H1 (cell line): ENCODE data around the gene NBPF9. TPM values are rescaled to one million over a fixed set of nuclear protein-coding genes. Genes with fewer than 3 reads are reported as not detected.
"Not testable (repeated sequence)": the region's sequence is repeated elsewhere in the genome, so short reads cannot be mapped to it uniquely, and the experiment has no call there.

Source experiments
- CTCF ChIA-PET: fragments of 300-600 bp; sonication (Branson Sonifier 250); formaldehyde crosslinking; loops from one replicate; lab custom pipeline; 2021; ENCODE audit not compliant: partially characterized antibody; lab: Charles Lee
- POLR2A ChIA-PET: fragments of 300-600 bp; sonication (Branson Sonifier 250); formaldehyde crosslinking; loops from one replicate; lab custom pipeline; 2021; ENCODE audit warnings: inconsistent platforms; ENCODE audit not compliant: partially characterized antibody; lab: Charles Lee
- DNase-seq, 2 experiments: peaks; one replicate each; pipeline versions ENCODE4 v3.0.0 to v3.0.0-alpha.2; 2010 to 2022; ENCODE audit warnings: low spot score in 2 of 2, low read depth in 1 of 2, mixed read lengths in 1 of 2
- FAIRE-seq: peaks from 2 replicates; lab custom pipeline; 2011; peaks lifted over from hg19 to GRCh38; lab: Jason Lieb, UNC
- H2AFZ ChIP-seq: 2 replicates; pipeline ENCODE4 v1.8.1; 2012; ENCODE audit warnings: low read length, inconsistent platforms
- H2AK5ac ChIP-seq: 2 replicates; pipeline ENCODE4 v1.6.1; 2013; ENCODE audit warnings: low read depth, low read length
- H2BK120ac ChIP-seq: replicated peaks from 2 replicates; pipeline ENCODE3; 2013; ENCODE audit warnings: low read depth, low read length, inconsistent platforms
- H2BK12ac ChIP-seq: 2 replicates; pipeline ENCODE4 v1.6.1; 2013; ENCODE audit warnings: low read depth, low read length
- H2BK15ac ChIP-seq: 2 replicates; pipeline ENCODE4 v1.6.1; 2013; ENCODE audit warnings: low read length
- H2BK20ac ChIP-seq: 2 replicates; pipeline ENCODE4 v1.6.1; 2013; ENCODE audit warnings: low read length
- H2BK5ac ChIP-seq: 2 replicates; pipeline ENCODE4 v1.6.1; 2013; ENCODE audit warnings: low read depth, low read length
- H3K14ac ChIP-seq: 2 replicates; pipeline ENCODE4 v1.6.1; 2013; ENCODE audit warnings: inconsistent platforms; ENCODE audit not compliant: insufficient read length
- H3K18ac ChIP-seq: 2 replicates; pipeline ENCODE4 v1.6.1; 2013; ENCODE audit warnings: low read length; ENCODE audit errors: extremely low read depth
- H3K23ac ChIP-seq: 2 replicates; pipeline ENCODE4 v1.6.1; 2013; ENCODE audit warnings: inconsistent platforms; ENCODE audit not compliant: insufficient read length
- H3K23me2 ChIP-seq: 2 replicates; pipeline ENCODE4 v1.6.1; 2013; ENCODE audit warnings: low read depth, low read length
- H3K27ac ChIP-seq: 2 replicates; pipeline ENCODE4 v1.6.1; 2011; ENCODE audit warnings: low read depth, low read length, inconsistent platforms
- H3K27me3 ChIP-seq, 4 experiments: replicated peaks in 1 of 4; 1 replicate in 1 of 4; 2 replicates in 3 of 4; pipeline versions ENCODE4 v1.6.1 to v1.8.1; 2011 to 2013; ENCODE audit warnings: low read length in 3 of 4, mild to moderate bottlenecking in 3 of 4, inconsistent platforms in 2 of 4, mixed read lengths in 2 of 4, moderate library complexity in 1 of 4; ENCODE audit not compliant: control insufficient read depth in 3 of 4, insufficient read depth in 3 of 4; ENCODE audit errors: extremely low read depth in 1 of 4
- H3K36me3 ChIP-seq, 4 experiments: 2 replicates each; pipeline versions ENCODE4 v1.6.1 to v1.8.1; 2011 to 2013; ENCODE audit warnings: mild to moderate bottlenecking in 4 of 4, low read length in 3 of 4, moderate library complexity in 2 of 4, control low read depth in 1 of 4, inconsistent platforms in 1 of 4; ENCODE audit not compliant: insufficient read depth in 4 of 4, control insufficient read depth in 2 of 4
- H3K4ac ChIP-seq: replicated peaks from 2 replicates; pipeline ENCODE3; 2013; ENCODE audit warnings: low read length, low read depth, mixed read lengths, inconsistent platforms; ENCODE audit not compliant: insufficient read length
- H3K4me1 ChIP-seq, 4 experiments: replicated peaks in 1 of 4; 1 replicate in 1 of 4; 2 replicates in 3 of 4; pipeline versions ENCODE4 v1.6.1 to v1.8.1; 2011 to 2013; ENCODE audit warnings: low read length in 3 of 4, inconsistent platforms in 2 of 4, mixed read lengths in 1 of 4; ENCODE audit not compliant: insufficient read depth in 4 of 4, control insufficient read depth in 3 of 4
- H3K4me2 ChIP-seq, 2 experiments: 2 replicates each; pipeline versions ENCODE4 v1.6.1 to v1.8.1; 2011 to 2013; ENCODE audit warnings: low read depth in 2 of 2, low read length in 2 of 2, control low read depth in 1 of 2, inconsistent platforms in 1 of 2, mild to moderate bottlenecking in 1 of 2; ENCODE audit not compliant: insufficient read depth in 1 of 2
- H3K4me3 ChIP-seq, 4 experiments: fragments of 200-600, 300-600 bp in 1 of 4; sonication (generic), shearing (Covaris generic), sonication (Bioruptor Twin) in 1 of 4; 2 replicates each; pipeline versions ENCODE4 v1.5.1 to v1.8.1; 2011 to 2016; ENCODE audit warnings: low read length in 4 of 4, low read depth in 3 of 4, control low read depth in 2 of 4, inconsistent platforms in 2 of 4, mild to moderate bottlenecking in 2 of 4, mixed read lengths in 1 of 4, moderate library complexity in 1 of 4; ENCODE audit not compliant: insufficient read depth in 2 of 4; ENCODE audit errors: extremely low read depth in 1 of 4
- H3K56ac ChIP-seq: replicated peaks from 2 replicates; pipeline ENCODE3; 2013; ENCODE audit warnings: low read depth, mild to moderate bottlenecking, mixed read lengths, low read length, inconsistent platforms; ENCODE audit not compliant: insufficient read length
- H3K79me1 ChIP-seq: 2 replicates; pipeline ENCODE4 v1.6.1; 2013; ENCODE audit warnings: low read depth, low read length, control low read depth
- H3K79me2 ChIP-seq, 2 experiments: 2 replicates each; pipeline versions ENCODE4 v1.6.1 to v1.8.1; 2012 to 2013; ENCODE audit warnings: low read length in 2 of 2, mild to moderate bottlenecking in 2 of 2, inconsistent platforms in 1 of 2; ENCODE audit not compliant: insufficient read depth in 2 of 2, control insufficient read depth in 1 of 2
- H3K9ac ChIP-seq, 4 experiments: replicated peaks in 1 of 4; 1 replicate in 1 of 4; 2 replicates in 3 of 4; pipeline versions ENCODE4 v1.6.1 to v1.8.1; 2011 to 2013; ENCODE audit warnings: low read depth in 3 of 4, low read length in 3 of 4, control low read depth in 2 of 4, mild to moderate bottlenecking in 2 of 4, moderate library complexity in 2 of 4, inconsistent platforms in 1 of 4; ENCODE audit errors: extremely low read depth in 1 of 4
- H3K9me3 ChIP-seq, 2 experiments: 2 replicates each; pipeline versions ENCODE4 v1.6.1 to v1.8.1; 2012 to 2013; ENCODE audit warnings: mild to moderate bottlenecking in 2 of 2, moderate library complexity in 2 of 2, control low read depth in 1 of 2, inconsistent platforms in 1 of 2, low read depth in 1 of 2, low read length in 1 of 2, mixed read lengths in 1 of 2; ENCODE audit not compliant: insufficient read depth in 2 of 2
- H4K20me1 ChIP-seq, 2 experiments: replicated peaks in 1 of 2; 2 replicates each; pipeline versions ENCODE3 to v1.8.1; 2011 to 2013; ENCODE audit warnings: inconsistent platforms in 2 of 2, low read length in 2 of 2, mild to moderate bottlenecking in 1 of 2; ENCODE audit not compliant: insufficient read depth in 2 of 2, control insufficient read depth in 1 of 2
- H4K5ac ChIP-seq: 2 replicates; pipeline ENCODE4 v1.6.1; 2013; ENCODE audit warnings: low read length, low read depth, mixed read lengths, inconsistent platforms; ENCODE audit not compliant: insufficient read length
- H4K8ac ChIP-seq: 2 replicates; pipeline ENCODE4 v1.8.0; 2013; ENCODE audit warnings: mild to moderate bottlenecking, moderate library complexity, low read length, inconsistent platforms; ENCODE audit not compliant: insufficient read depth; ENCODE audit errors: extremely low read depth
- H4K91ac ChIP-seq: replicated peaks from 2 replicates; pipeline ENCODE3; 2013; ENCODE audit warnings: low read length, mixed read lengths, inconsistent platforms; ENCODE audit not compliant: insufficient read length
- WGBS, 2 experiments: shearing (Covaris generic) in 1 of 2; methylation state at CpG; one replicate each; pipeline versions ENCODE4 v1.1.6 to v1.1.7; 2013 to 2015; ENCODE audit warnings: low lambda C conversion rate in 2 of 2, mixed read lengths in 2 of 2, inconsistent platforms in 1 of 2, low coverage in 1 of 2, missing lambda C conversion rate in 1 of 2; ENCODE audit not compliant: insufficient replicate concordance in 2 of 2, insufficient coverage in 1 of 2, insufficient read length in 1 of 2; ENCODE audit errors: extremely low coverage in 1 of 2, missing lambda C conversion rate in 1 of 2; 5-methylcytosine and 5-hydroxymethylcytosine counted together
- polyA plus RNA-seq, 7 experiments: library from polyadenylated mRNA; depleted of rRNA in 3 of 7; stranded (reverse) in 5 of 7; unstranded in 2 of 7; fragments of >200 nt in 5 of 7; fragments of 200-250 nt in 2 of 7; gene quantifications; 1 replicate in 5 of 7; 2 replicates in 1 of 7; 4 replicates in 1 of 7; pipeline versions ENCODE4 v1.2.1 to v1.2.3, GENCODE V29; 2011 to 2013; ENCODE audit warnings: missing spikeins in 2 of 7, mixed read lengths in 2 of 7
- total RNA-seq: library from RNA; stranded (reverse); fragmentation: NEBNext Ultra II Directional; extraction: Animal tissue kit (Norgen Biotek cat#: 25700); gene quantifications from 2 replicates; pipeline ENCODE4 v1.2.1, GENCODE V29; 2021

The NBPF9 gene
- total and polyA plus RNA-seq, 2 of the 8 experiments (the other 6 are each of a cell fraction or from before 2014, with no cell fraction given), result 3.1 to 3.7 TPM

DNA sequence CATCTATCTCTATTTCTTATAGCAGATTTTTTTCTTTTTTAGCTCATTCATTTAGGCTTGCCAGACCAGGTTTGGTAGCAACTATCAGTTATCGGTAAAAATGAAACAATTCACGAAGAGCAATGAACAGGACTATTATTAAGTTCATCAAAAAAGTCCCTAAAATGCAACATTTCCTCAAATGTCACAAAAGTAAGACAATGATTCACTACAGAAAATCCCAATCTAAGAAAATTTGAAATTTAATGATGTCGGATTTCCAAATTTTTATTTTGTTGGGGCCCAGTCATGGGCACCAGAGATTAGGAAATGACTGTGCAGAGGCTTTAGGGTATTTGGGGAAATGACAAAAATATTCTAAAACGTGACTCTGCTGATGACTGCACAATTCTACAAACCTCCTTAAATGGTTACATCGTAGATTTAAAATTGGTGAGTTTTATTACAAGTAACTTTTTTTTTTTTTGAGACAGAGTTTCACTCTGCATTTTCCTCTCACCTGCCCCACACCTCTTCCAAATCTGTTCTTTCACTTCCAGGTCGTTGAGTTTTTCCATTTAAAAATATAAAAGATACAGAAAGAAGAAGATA is 23.3 kb upstream of the NBPF9 start:
- WGBS, 2 experiments, result 92% methylated on average over 5 of the region's 6 CpGs; no CpG with 5 or more reads in 1 of the 2 experiments
- H2AK5ac ChIP-seq, H4K8ac ChIP-seq, H4K20me1 ChIP-seq, H2BK15ac ChIP-seq, H3K36me3 ChIP-seq, DNase-seq, H2BK5ac ChIP-seq, H3K27ac ChIP-seq, H3K23ac ChIP-seq, H3K79me1 ChIP-seq, H3K79me2 ChIP-seq, H3K4ac ChIP-seq, H4K5ac ChIP-seq, H3K27me3 ChIP-seq, H3K18ac ChIP-seq, H3K9ac ChIP-seq, H3K4me2 ChIP-seq, POLR2A ChIA-PET, H3K4me1 ChIP-seq, FAIRE-seq, H2BK120ac ChIP-seq, H3K56ac ChIP-seq, H3K14ac ChIP-seq, CTCF ChIA-PET, H3K23me2 ChIP-seq, H3K4me3 ChIP-seq, H2AFZ ChIP-seq, H3K9me3 ChIP-seq, H4K91ac ChIP-seq, H2BK20ac ChIP-seq, H2BK12ac ChIP-seq: not testable (repeated sequence)
